Measurements from ENCODE around the gene EHD4.

- TF ChIP-seq CTCF (IDR thresholded peaks at IDR 0.05; ENCODE audit: low read length) (no peak), EZH2 (optimal IDR thresholded peaks at IDR 0.05; ENCODE audit: low read depth, low read length) (no peak)
These were observed 20.3 kb downstream of the EHD4 start for GRCh38 chr15:41952013-41952563.

All from MM.1S (cell line).